Renal pelvis (tissue), 4 donors: ENCODE data around the gene CNR1. TPM values are rescaled to one million over a fixed set of nuclear protein-coding genes. Genes with fewer than 3 reads are reported as not detected.
A peak's percentile ranks its signal among the peaks of the same experiment; 100 is the strongest.

ENCODE experiments used
- DNase-seq: peaks from one replicate; pipeline ENCODE4 v3.0.0-alpha.2; 2013
- polyA plus RNA-seq, 3 donors: library from polyadenylated mRNA; unstranded; fragments of 120-200 nt; gene quantifications; one replicate each; pipeline ENCODE4 v1.2.1, GENCODE V29; 2013; ENCODE audit not compliant: insufficient read length in 3 of 3

Gene CNR1
- polyA plus RNA-seq, 3 donors = 0.85 to 1.2 (median 0.89) TPM

- DNase-seq = no peak
Observed at GRCh38 chr6:88144637-88145297, 21.4 kb downstream of the CNR1 start.

GRCh38 chr6:88143421-88144157, 22.6 kb downstream of the CNR1 start:
- no peak for DNase-seq

- no peak for DNase-seq
Observed at GRCh38 chr6:88142297-88142668, 23.9 kb downstream of the CNR1 start.

- DNase-seq = no peak
Observed at GRCh38 chr6:88141561-88142296, 24.4 kb downstream of the CNR1 start.

GRCh38 chr6:88137915-88138314, 28.2 kb downstream of the CNR1 start:
- no peak for DNase-seq

GRCh38 chr6:88135578-88136114, 30.5 kb downstream of the CNR1 start:
- no peak for DNase-seq

GRCh38 chr6:88134575-88134974, 31.6 kb downstream of the CNR1 start:
- no peak for DNase-seq

- no peak for DNase-seq
Observed at GRCh38 chr6:88133718-88134117, 32.4 kb downstream of the CNR1 start.

- DNase-seq = no peak
Observed at GRCh38 chr6:88124925-88125557, 41.1 kb downstream of the CNR1 start.

- no peak for DNase-seq
Observed at GRCh38 chr6:88120635-88121034, 45.5 kb downstream of the CNR1 start.

GRCh38 chr6:88119769-88120168, 46.4 kb downstream of the CNR1 start:
- DNase-seq = peak; percentile 49

- DNase-seq = no peak
Observed at GRCh38 chr6:88116276-88116675, 49.9 kb downstream of the CNR1 start.

GRCh38 chr6:88115307-88115706, 50.8 kb downstream of the CNR1 start:
- no peak for DNase-seq

GRCh38 chr6:88114838-88115237, 51.3 kb downstream of the CNR1 start:
- no peak for DNase-seq

- DNase-seq = no peak
Observed at GRCh38 chr6:88111991-88112390, 54.2 kb downstream of the CNR1 start.

- DNase-seq = no peak
Observed at GRCh38 chr6:88107241-88107640, 58.9 kb downstream of the CNR1 start.

GRCh38 chr6:88105741-88106340, 60.3 kb downstream of the CNR1 start:
- no peak for DNase-seq
